AG08395 (cell line): ENCODE data around the gene BCOR.
A peak's percentile ranks its signal among the peaks of the same experiment; 100 is the strongest.

Experiments used
- DNase-seq: peaks from one replicate; pipeline ENCODE4 v3.0.0; 2012; ENCODE audit warnings: mixed read lengths, low spot score

BCOR gene

DNA sequence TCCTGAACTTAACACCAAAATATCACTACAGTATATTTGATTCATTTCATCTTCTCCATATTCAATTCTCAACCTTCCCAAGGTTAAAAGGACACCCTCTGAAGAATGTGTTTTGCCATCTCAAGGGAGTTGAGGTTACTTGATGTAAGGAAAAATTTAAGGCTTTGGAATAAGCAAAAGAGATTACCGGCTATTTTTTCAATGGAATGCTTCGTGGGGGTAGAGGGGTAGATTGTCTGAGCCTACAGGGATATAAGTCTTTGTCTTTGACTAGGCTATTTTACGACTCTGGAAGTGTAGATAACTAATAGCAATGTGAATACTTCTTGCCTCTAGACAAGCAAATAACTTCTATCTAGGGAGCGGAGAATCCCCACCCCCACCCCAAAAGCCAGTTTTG lies 78.2 kb downstream of the BCOR start:
- DNase-seq = no peak

DNA sequence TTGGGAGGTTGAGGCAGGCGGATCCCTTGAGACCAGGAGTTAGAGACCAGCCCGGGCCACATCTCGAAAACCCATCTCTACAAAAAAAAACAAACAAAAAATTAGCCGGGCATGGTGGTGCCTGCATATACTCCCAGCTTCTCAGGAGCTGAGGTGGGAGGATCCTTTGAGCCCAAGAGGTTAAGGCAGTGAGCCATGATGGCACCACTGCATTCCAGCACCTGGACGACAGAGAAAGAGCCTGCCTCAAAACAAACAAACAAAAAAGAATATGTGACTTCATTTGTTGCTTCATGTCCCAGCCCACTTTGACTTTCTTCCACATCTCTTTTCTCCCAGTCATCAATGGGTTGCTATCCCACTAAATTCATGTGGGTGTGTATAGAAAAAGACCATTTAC lies 79.7 kb downstream of the BCOR start:
- DNase-seq = no peak

DNA sequence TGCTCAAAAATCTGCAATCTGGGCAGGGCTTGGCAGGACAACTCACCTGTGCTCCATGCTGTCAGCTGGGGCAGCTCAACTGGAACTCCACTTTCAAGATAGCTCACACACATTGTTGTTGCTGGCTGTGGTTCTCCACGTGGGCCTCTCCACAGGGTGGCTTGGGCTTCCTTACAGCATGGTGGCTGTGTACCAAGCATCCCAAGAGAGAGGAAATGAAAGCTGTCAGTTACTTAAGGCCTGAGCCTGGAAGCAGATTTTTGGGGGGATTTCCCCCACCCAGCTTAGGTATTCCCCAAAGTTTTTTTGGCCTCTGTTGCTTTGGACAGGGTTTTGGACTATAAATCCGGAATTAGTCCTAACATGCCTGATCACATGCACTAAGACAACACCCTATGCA lies 81.0 kb downstream of the BCOR start:
- no peak for DNase-seq

DNA sequence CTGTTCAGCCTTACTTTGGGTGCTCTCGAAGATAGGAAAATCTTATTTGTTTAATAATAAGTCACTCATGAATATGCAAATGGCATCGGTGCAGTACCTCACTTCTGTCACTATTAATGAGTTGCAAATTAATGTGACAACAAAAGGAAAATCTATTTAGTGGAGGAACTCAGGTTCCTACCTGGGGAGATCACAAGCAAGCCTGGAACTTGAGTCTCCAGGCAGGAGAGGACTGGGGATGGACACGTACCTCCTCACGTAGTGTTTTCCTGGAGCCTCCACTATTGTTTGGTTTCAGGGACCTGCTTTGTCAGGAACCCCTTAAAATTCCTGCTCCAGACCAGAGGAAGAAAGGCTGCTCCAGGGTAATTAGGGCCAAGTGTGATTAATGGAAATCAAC lies 82.1 kb downstream of the BCOR start:
- DNase-seq = no peak

DNA sequence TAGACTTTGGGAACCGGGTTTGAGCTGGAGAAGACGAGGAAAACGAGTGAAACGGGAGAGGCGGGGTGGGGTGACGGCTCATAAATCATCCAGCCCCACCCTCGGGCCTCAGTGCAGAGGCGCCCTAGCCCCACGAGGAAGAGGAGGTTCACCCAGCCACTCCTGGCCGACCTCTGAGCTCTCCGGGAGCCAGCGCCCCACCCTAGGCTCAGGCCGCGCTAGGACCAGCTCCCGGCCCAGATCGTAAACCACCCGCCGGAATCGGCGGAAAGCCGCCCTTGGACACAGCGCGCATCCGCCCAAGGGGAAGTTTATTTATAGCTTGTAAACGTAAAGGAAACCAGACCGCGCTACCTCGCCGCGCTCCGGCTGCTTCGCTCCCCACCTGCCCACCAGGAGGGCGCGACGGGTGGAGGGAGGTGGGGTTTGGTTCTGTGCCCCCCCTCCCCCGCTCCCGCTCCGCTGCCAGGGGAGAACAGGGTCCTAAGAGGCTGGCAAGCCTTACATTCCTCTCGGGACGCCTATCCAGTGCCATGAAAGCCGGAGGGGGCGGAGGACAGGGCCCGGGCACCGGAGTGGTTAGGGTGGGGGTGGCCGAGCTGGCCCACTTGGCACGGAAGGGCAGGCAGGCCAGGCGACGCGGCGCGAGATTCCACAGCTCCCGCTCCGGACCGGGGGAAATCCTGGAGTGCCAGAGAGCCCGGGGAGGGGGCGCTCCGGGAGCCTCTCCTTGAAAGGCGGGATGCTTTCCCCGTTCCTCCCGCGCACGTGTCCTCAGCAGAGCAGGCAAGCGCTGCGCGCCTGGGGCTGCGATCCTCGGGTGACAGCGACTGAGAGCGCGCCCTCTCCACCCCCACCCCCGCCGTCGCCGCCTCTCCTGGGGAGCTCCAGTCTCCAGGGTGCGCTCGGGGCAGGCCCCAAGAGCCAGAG lies 84.2 kb downstream of the BCOR start:
- DNase-seq = peak; percentile 37

DNA sequence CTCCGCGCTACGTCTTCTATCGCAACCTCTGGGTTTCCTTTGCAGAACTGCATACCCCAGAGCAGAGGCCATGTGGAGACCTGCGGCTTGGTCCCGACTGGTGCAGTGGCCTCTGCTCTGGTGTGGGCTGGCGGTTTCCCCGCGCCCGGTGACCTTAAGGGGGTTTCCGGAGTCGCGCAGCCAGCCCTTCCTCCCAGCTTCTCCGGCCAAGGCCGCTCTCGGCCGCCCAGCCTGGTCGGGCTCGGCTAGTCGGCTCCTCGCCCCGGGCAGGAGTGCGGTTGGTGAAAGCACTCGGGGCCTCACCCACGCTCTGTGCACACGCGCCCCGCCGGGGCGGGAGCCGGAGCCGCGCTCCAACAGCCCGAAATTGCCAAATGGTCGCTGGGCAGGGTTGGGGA lies 84.9 kb downstream of the BCOR start:
- DNase-seq = no peak

DNA sequence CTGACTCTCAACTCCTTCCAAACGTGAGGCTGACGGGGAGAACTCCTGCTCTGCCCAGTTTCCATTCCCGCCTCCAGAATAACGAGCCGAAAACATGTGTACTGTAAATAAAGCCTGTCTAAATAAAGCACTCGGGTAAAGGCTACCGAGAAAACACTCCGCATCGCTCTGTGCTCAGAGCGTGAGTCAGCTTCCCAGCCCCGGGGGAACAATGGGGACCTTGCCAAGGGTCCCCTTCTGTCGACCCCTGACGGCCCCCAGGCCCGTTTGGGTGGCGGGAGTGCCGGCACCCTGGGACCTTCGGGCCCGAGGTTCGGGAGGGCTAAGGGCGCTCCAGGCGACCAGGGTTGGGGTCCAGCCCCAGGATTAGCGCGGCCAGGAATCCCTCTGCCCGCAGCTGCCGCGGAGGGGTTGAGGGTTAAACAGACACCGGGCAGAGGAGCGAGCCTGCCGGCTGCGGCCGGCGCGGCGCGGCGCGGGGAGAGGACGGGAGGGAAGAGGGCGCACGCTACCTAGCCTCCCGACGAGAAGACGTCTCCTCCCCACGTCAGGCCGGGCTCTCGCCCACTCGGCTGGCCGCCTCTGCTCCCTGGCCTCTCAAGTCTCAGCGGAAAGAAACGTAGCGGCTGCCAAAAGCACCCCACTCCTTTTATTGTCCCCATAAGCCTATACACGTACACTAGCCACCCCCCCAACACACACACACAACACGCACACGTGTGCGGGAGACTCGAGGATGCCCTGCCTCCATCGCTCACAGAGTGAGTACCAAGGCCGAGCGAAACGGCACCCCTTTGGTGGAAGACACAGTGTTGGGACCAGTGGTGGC lies 85.5 kb downstream of the BCOR start:
- DNase-seq = peak; percentile 36

DNA sequence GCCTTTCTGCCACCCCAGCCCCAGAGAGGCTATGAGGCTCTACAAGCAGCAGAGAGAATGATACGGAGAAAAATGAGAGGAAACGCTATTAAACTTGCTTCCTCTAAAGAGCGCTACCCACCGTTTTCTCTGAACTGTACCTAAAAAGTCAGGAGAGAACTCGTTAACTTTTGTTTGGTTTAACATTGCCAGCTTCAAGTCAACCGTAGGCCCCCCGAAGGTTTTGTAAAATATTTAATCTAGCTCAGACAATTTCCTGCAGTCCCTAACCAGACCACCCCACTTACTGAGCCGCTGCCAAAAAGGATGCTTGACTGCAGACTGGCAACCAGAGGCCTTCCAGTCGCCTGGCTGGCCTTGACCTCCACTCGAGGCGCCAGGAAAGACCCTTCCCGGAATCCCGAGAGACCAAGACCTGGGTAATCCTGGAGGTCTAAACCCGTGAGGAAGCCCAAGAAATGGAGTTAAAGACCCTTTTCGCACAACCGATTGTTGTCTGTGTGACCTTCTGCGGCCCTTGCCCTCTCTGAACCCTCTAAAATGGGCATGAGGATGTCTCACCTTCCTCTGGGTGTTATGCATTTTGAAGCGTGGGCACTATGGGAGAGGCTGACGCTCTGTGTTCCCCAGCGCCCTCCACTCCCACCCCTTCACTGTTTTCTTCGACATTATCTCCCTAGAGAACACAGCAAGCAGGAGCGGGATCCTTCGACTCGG lies 86.3 kb downstream of the BCOR start:
- DNase-seq = no peak

DNA sequence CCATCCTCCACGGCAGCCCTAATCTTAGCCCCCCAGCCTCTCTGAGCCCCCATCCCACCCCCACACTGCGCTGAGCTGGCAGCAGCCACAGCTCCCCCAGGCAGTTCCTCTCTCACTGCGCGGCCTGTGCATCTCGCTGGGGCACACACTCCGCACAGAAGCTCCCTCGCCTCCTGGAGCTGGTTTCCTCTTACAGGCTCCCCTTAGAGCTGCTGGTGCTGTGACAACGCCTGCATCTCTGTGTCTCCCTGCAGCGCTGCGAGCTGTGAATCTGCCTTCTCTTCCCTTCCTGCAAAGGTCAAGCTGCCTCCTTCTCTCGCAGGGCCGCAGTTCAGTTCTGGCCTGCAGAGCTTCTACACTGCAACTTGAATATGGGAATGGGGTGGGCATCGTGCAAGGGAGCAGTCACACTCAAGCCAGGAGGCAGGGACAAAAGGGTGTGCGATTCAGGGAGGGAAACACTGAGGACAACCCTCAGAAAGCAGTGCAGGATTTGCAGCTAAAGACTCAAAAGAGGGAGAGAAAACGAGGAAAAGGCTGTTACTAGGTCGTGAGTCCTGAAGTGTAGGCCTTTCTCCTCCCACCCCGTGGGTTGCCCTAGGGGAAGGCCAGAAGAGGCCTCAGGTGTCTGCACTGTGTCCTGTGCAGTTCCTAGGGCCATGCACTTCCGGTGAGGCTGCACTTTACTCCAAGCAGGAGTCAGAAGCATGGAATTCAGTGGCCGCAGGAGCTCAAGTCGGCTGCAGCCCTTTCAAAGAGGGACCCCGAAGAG lies 87.0 kb downstream of the BCOR start:
- no peak for DNase-seq

DNA sequence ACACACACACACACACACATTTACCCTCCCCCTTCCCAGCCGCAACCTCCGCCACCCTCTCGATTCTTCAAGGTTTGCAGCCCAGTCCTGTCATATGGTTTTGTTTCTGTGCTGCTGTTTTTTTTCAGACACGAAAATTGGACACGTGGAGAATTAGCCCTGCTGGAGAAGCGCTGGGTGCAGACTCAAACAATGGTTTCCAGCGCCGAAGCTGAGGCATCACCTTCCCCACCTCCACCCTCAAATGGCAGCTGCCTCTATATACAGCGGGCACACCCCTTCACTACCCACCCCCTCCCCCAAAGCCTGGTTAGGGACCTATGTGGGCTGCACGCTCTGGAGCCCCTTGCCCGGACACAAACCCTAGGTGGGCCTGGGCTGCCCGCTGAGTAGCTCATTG lies 87.9 kb downstream of the BCOR start:
- DNase-seq = no peak

DNA sequence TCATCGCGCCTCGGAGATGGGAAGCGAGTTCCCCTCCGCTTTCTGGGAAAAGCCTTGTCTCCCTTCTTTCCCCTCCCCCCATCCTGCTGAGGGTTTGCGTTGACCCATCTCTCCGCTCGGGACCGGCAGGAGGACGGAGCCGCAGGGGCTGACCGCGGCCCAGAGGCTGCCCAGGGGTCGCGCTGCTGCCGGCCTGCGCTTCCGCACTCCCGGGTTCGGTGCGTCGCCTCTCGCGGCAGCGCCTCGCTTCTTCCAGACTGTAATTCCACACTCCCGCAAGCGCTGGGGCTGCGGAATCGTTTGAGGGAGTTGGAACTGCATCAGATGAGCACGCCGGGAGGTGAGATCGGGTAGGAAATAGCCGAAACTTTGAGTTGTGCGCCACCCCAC lies 88.3 kb downstream of the BCOR start:
- no peak for DNase-seq

DNA sequence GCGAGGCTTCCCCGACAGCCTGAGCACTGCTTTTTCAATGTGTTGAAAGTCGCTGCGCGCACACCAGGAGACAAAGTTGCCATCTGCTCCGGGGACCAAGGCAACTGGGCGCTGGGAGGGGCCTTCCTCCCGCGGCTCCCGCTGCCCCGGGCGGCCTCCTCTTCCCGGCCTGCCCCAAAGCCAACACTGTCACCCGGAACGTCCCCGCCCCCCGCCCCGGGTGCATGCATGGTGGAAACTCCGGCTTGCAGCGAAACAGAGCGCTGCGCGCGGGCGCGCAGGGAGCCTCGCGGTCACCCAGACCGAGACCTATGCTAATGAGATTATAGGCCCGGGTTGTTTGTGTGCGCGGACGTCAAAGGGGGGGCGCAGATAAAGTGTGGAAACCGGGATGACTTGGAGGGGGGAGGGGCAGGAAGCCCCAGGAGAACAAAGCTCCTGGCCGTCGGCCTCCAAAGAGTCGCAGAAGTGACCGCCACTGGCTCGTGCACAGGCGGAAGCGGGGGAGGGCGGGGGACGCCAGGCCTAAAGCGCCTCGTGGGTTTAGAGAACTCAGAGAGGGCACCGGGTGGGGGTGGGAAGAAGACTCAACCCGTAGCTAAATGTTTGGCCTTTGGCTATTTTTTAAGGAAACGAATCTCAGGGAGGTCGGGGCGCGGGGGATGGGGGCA lies 88.8 kb downstream of the BCOR start:
- DNase-seq = no peak

DNA sequence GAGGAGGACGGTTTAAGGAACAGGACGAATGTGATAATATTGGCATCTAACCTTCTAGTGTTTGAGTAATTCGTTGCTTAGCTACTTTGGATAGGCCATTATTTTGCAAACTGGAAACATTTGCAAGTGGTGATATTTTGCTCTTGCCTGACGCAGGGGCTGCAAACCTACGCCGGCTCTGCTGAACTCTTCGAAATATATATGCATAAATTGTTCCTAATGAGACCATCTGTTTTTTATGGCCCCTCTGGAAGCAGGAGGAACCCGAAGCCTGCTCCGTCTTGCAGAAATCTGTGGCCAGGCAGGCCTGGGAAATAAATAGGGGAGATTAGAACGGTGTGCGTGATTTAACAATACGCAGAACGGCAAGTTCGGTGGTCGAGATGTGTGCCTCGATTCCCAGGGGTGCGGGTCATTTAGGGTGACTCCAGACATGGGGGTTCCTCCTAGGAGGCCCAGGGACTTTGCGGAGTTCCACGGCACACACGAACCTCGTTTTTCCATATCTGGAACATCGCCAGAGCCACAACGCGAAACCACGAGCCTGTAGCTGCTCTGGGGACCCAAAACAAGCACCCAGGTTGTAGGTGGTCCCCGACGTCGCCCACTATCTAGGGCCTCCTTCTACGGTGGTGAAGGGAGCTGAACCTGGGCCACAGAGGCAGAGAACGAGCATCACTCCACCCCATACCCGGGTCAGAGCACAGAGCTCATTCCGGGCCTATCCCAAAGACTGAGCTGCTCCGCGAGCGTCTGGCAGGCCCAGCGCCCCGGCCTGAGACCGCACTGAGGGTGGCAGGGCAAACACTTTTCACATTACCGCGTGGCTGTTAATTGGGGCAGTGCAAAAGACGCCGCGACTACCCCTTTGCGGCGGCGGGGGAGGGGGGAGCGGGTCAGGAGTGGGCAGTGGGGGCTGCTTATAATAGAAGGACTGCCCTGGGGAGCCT lies 89.7 kb downstream of the BCOR start:
- no peak for DNase-seq

DNA sequence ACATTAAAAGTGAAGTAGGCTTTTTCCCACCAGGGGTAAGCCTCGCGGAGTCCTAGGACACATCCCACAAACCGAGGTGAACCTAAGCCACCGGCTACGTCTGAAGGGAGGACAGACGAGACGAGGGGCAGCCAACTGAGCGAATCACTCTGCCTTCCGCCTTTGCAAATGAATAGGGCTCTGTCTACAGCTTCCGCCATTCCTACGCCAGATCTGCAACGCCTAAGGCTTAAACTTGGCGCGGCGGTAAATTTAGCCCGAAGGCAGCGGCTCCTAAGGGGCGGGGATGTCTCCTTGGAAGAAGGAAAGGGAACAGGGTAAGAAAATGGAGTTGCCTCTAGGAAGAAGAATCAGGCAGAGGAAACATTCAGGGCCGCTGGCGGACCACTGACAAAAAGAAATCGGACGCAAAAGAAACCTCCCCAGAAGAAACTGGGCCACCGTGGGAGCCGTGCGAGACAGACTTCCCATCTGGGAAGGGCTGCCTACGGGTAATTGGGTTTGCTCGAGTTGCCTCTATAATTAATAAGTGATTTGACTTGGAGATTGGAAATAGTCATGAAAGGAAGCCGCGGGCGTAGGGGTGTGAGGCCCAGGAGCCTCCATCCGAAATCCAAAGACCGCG lies 90.5 kb downstream of the BCOR start:
- no peak for DNase-seq

DNA sequence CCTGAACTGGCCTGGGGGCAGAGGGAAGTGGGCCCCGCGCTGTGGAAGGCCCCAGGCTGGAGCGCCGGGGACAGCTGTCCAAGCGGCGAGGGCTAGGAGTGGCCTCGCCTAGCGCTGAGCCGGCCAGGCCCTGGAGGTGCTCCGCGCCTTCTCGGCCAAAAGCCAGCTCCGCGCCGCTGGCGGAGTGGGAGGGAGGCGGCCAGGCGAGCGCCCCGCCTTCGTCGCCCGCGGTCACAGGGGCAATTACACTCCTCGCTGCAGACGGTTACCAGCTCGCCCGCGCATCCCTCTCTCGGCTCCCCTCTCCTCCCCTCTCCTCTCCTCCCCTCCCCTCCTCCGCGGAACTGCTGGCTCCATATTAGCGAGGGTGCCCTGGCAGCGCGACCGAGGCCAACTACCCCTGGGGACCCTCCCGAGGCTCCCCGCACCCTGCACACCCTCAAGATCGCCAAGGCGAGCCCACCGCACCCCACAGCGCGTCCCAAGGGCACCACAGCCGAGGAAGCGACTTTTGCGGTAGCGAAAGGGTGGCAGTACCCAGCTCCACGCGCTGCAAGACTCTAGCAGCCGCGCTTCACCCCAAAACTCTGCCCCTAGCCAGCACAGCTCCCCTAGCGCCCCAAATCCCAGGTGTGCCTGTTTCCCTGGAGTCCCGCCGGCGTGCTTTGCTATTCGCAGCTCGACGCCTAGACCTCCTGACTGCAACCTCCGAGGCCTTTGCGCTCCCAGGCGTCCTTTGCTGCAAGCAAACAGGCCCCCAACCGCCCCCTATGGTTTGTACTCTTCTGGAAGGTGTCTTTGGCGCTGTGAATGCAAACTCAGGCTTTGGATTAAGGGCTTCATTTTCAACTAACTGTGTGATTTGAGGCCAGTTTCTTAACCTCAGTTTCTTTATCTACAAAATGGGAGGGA lies 91.4 kb downstream of the BCOR start:
- DNase-seq = no peak

DNA sequence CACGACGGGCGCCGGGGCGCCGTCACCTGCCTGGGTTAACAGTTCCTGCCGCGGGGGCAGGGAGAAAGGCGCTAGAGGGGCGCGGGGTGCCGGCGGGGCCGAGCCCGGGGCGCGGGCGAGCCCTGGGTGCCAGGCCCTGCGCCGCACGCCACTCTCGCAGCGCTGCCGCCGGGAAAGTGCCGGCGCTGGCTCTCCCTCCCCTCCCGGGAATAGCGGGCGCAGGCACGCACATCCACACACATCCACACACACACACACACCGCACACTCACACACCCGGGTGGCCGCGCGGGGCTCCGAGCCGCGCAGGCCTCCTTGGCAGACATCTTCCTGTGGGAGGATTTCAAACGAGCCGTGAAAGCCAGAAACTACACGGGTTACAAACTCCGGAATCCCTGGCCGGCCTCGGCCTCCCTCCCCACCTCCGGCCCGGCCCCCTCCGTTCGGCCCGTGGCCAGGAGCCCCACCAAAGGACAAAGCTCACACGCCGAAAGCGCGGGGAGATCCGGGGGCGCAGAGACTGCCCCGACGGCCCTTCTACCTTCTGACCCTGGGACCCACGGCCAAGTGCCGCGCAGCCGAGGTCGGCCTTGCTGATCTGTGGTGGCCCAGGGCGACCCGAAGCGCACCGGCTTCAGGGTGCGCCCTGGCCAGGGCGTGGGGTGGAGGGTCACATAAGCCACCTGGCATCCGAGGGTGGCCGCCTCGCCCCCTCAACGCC lies 92.3 kb downstream of the BCOR start:
- no peak for DNase-seq

DNA sequence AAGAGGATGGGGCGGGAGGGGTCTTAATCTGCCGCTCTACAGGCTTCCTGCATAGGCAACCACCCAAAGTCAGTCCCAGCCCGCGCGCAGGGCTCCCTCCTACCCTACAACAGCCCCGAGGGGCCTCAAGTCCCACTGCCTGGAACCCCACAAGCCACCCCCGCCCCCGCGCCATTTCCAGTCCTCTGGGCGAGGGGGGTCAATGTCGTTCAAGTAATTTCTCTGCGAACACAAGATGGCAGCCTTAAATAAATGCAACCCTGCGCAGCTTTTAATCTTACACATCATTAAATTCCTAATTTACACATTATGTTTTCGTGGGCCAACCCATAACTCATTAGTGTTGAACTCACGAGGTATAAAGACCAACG lies 92.9 kb downstream of the BCOR start:
- DNase-seq = no peak

DNA sequence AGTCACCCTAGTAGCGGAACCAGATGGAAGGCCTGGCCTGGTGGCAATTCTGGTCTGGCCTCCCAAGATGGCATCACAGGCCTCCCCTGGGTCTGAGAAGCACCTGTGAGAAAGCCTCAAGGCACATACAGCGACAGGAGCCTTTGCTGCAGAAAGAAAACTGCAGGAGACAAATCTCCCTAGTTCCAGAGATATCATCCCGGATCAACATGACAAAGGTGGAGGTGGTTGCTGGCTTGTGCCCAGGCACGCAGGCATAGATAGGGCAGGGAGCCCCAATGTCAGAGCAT lies 93.6 kb downstream of the BCOR start:
- DNase-seq = no peak
